ENCODE data around the gene PLD2.
"Not testable (repeated sequence)": the region's sequence is repeated elsewhere in the genome, so short reads cannot be mapped to it uniquely, and the experiment has no call there.

PLD2 gene

GRCh38 chr17:4863321-4863720, 56.4 kb downstream of the PLD2 start:
- no peak for TF ChIP-seq CTCF (conservative IDR thresholded peaks at IDR 0.05; ENCODE audit: low read length)
- no peak overlapping the region for H3K4me3 ChIP-seq (ENCODE audit: low read length)
- no peak for DNase-seq (ENCODE audit: low read depth)

GRCh38 chr17:4867535-4867934, 60.6 kb downstream of the PLD2 start:
- not testable (repeated sequence) for DNase-seq (ENCODE audit: low read depth); H3K4me3 ChIP-seq (ENCODE audit: low read length)

GRCh38 chr17:4869058-4869998, 62.4 kb downstream of the PLD2 start:
- H3K4me3 ChIP-seq (ENCODE audit: low read length); DNase-seq (ENCODE audit: low read depth): not testable (repeated sequence)

GRCh38 chr17:4870855-4871254, 63.9 kb downstream of the PLD2 start:
- no peak for DNase-seq (ENCODE audit: low read depth)
- TF ChIP-seq CTCF (conservative IDR thresholded peaks at IDR 0.05; ENCODE audit: low read length): no peak
- H3K4me3 ChIP-seq (ENCODE audit: low read length): no peak overlapping the region

- no peak for DNase-seq (ENCODE audit: low read depth)
- H3K4me3 ChIP-seq (ENCODE audit: low read length): no peak overlapping the region
- no peak for TF ChIP-seq CTCF (conservative IDR thresholded peaks at IDR 0.05; ENCODE audit: low read length)
Observed at GRCh38 chr17:4872786-4873185, 65.8 kb downstream of the PLD2 start.

Measured in AG10803 (cell line).